IMR-90 (cell line): ENCODE data around the gene TBC1D4. TPM values are rescaled to one million over a fixed set of nuclear protein-coding genes. Genes with fewer than 3 reads are reported as not detected.

Source experiments
- ATAC-seq: fragments of 200-7000 bp; cut with Tn5 transposase; 2 replicates; pipeline ENCODE4 v1.9.1; 2020; ENCODE audit warnings: low read depth, mild to moderate bottlenecking, moderate library complexity
- BruUV-seq: library from RNA; stranded (reverse); fragments of 400-500 nt; replicated peaks from 2 replicates; lab custom pipeline; 2021; lab: Mats Ljungman, UMichigan
- CTCF ChIA-PET: fragments of 300-600 bp; formaldehyde crosslinking; extraction: SDS; loops from one replicate; lab custom pipeline; 2021; ENCODE audit warnings: antibody characterized with exemption; lab: Yijun Ruan, JAX
- POLR2A ChIA-PET: fragments of 300-600 bp; sonication (Branson Sonifier 250); formaldehyde crosslinking; loops from one replicate; lab custom pipeline; 2022; ENCODE audit warnings: antibody characterized with exemption; ENCODE audit not compliant: unreplicated experiment; lab: Charles Lee
- DNase-seq: peaks from one replicate; pipeline ENCODE4 v3.0.0; 2013
- H2AFZ ChIP-seq: replicated peaks from 2 replicates; pipeline ENCODE3; 2013; ENCODE audit warnings: low read length, mild to moderate bottlenecking; ENCODE audit not compliant: poor library complexity
- H2AK5ac ChIP-seq: 2 replicates; pipeline ENCODE4 v1.6.1; 2013; ENCODE audit warnings: low read depth, low read length, inconsistent platforms
- H2AK9ac ChIP-seq: replicated peaks from 2 replicates; pipeline ENCODE3; 2013; ENCODE audit warnings: mild to moderate bottlenecking, low read depth, low read length, moderate library complexity; ENCODE audit not compliant: poor library complexity
- H2BK120ac ChIP-seq: 2 replicates; pipeline ENCODE4 v1.6.1; 2013; ENCODE audit warnings: low read depth, low read length, inconsistent platforms
- H2BK15ac ChIP-seq: 3 replicates; pipeline ENCODE4 v1.6.1; 2013; ENCODE audit warnings: low read depth, low read length, inconsistent platforms
- H2BK20ac ChIP-seq: 2 replicates; pipeline ENCODE4 v1.6.1; 2013; ENCODE audit warnings: low read depth, mild to moderate bottlenecking, inconsistent platforms, low read length, moderate library complexity
- H2BK5ac ChIP-seq: 2 replicates; pipeline ENCODE4 v1.6.1; 2013; ENCODE audit warnings: mild to moderate bottlenecking, low read depth, low read length, inconsistent platforms; ENCODE audit not compliant: poor library complexity, severe bottlenecking
- H3K14ac ChIP-seq: replicated peaks from 2 replicates; pipeline ENCODE4 v1.6.1; 2013; ENCODE audit warnings: low read depth, low read length, inconsistent platforms
- H3K18ac ChIP-seq: 2 replicates; pipeline ENCODE4 v1.6.1; 2013; ENCODE audit warnings: low read depth, low read length, control low read depth
- H3K23ac ChIP-seq: 2 replicates; pipeline ENCODE4 v1.6.1; 2013; ENCODE audit warnings: low read depth, low read length, inconsistent platforms
- H3K27ac ChIP-seq: 2 replicates; pipeline ENCODE4 v1.5.1; 2013; ENCODE audit warnings: mild to moderate bottlenecking, control low read depth, low read length; ENCODE audit not compliant: insufficient read depth
- H3K27me3 ChIP-seq: 2 replicates; pipeline ENCODE4 v1.6.1; 2013; ENCODE audit warnings: low read length; ENCODE audit not compliant: control insufficient read depth, insufficient read depth
- H3K36me3 ChIP-seq: 2 replicates; pipeline ENCODE4 v1.6.1; 2013; ENCODE audit warnings: low read length, mixed read lengths; ENCODE audit not compliant: control insufficient read depth, insufficient read depth
- H3K4ac ChIP-seq: 2 replicates; pipeline ENCODE4 v1.6.1; 2013; ENCODE audit warnings: low read depth, low read length, inconsistent platforms
- H3K4me1 ChIP-seq: 2 replicates; pipeline ENCODE4 v1.6.1; 2013; ENCODE audit warnings: low read length, mixed read lengths; ENCODE audit not compliant: control insufficient read depth, insufficient read depth
- H3K4me2 ChIP-seq: 2 replicates; pipeline ENCODE4 v1.6.1; 2013; ENCODE audit warnings: low read depth, mild to moderate bottlenecking, control low read depth, low read length, moderate library complexity
- H3K4me3 ChIP-seq: 2 replicates; pipeline ENCODE4 v1.5.1; 2013; ENCODE audit warnings: low read depth, mild to moderate bottlenecking, control low read depth, low read length, moderate library complexity; ENCODE audit not compliant: insufficient read depth
- H3K56ac ChIP-seq: 2 replicates; pipeline ENCODE4 v1.6.1; 2013; ENCODE audit warnings: low read length, inconsistent platforms; ENCODE audit not compliant: insufficient read depth; ENCODE audit errors: extremely low read depth
- H3K79me1 ChIP-seq, 2 experiments: 2 replicates each; pipeline ENCODE4 v1.6.1; 2013; ENCODE audit warnings: low read length in 2 of 2, inconsistent platforms in 1 of 2, low read depth in 1 of 2
- H3K9ac ChIP-seq: 2 replicates; pipeline ENCODE4 v1.6.1; 2013; ENCODE audit warnings: low read depth, low read length, control low read depth
- H3K9me1 ChIP-seq: 2 replicates; pipeline ENCODE4 v1.6.1; 2013; ENCODE audit warnings: low read length, inconsistent platforms; ENCODE audit not compliant: insufficient read depth
- H3K9me3 ChIP-seq: 2 replicates; pipeline ENCODE4 v1.6.1; 2013; ENCODE audit warnings: low read length; ENCODE audit not compliant: control insufficient read depth, insufficient read depth
- H4K20me1 ChIP-seq: 2 replicates; pipeline ENCODE4 v1.6.1; 2013; ENCODE audit warnings: low read length, inconsistent platforms; ENCODE audit not compliant: insufficient read depth
- H4K5ac ChIP-seq: 2 replicates; pipeline ENCODE4 v1.6.1; 2013; ENCODE audit warnings: mild to moderate bottlenecking, low read depth, low read length, control low read depth
- H4K8ac ChIP-seq, 2 experiments: 2 replicates each; pipeline ENCODE4 v1.6.1; 2013; ENCODE audit warnings: low read depth in 2 of 2, low read length in 2 of 2, control low read depth in 1 of 2, inconsistent platforms in 1 of 2
- H4K91ac ChIP-seq: 2 replicates; pipeline ENCODE4 v1.6.1; 2013; ENCODE audit warnings: low read depth, low read length, inconsistent platforms; ENCODE audit not compliant: insufficient read depth
- BHLHE40 ChIP-seq: fragments of 150-350 bp; IDR thresholded peaks from 2 replicates; pipeline ENCODE4 v1.6.1; 2016; ENCODE audit warnings: mild to moderate bottlenecking, low read depth, low read length
- CEBPB ChIP-seq: IDR thresholded peaks from 2 replicates; pipeline ENCODE4 v1.6.1; 2012; ENCODE audit warnings: low read depth, low read length, improper control_type of control experiment
- CHD1 ChIP-seq: IDR thresholded peaks from 2 replicates; pipeline ENCODE4 v1.6.1; 2012; ENCODE audit warnings: low read depth, low read length, improper control_type of control experiment
- FOS ChIP-seq: fragments of 150-350 bp; IDR thresholded peaks from 2 replicates; pipeline ENCODE4 v1.6.1; 2016; ENCODE audit warnings: low read depth, low read length
- MXI1 ChIP-seq: IDR thresholded peaks from 2 replicates; pipeline ENCODE4 v1.6.1; 2012; ENCODE audit warnings: low read depth, mild to moderate bottlenecking, low read length, moderate library complexity, borderline replicate concordance
- RAD21 ChIP-seq: IDR thresholded peaks from 2 replicates; pipeline ENCODE4 v1.6.1; 2012; ENCODE audit warnings: low read length, improper control_type of control experiment
- RFX5 ChIP-seq: IDR thresholded peaks from 2 replicates; pipeline ENCODE4 v1.8.0; 2012; ENCODE audit warnings: low read depth, mild to moderate bottlenecking, low read length, moderate library complexity
- SMC3 ChIP-seq: fragments of 150-350 bp; IDR thresholded peaks from 2 replicates; pipeline ENCODE4 v1.6.1; 2016; ENCODE audit warnings: low read depth, mild to moderate bottlenecking, antibody characterized with exemption, low read length, moderate library complexity
- WGBS, 2 experiments: methylation state at CpG; one replicate each; pipeline versions ENCODE4 v1.1.5 to v1.1.7; 2013; ENCODE audit warnings: missing lambda C conversion rate in 2 of 2; ENCODE audit not compliant: insufficient read length in 1 of 2; ENCODE audit errors: extremely low coverage in 2 of 2; 5-methylcytosine and 5-hydroxymethylcytosine counted together
- dilution Hi-C: fragments of 300-500 bp; cut with HindIII; formaldehyde crosslinking; loops from one replicate; pipeline ENCODE4 v1.14.3; 2018; ENCODE audit warnings: low sequenced_read_pairs; ENCODE audit not compliant: unreplicated experiment
- in situ Hi-C: fragments of 300-500 bp; cut with MboI; formaldehyde crosslinking; loops from 3 replicates; pipeline ENCODE4 v1.14.3; 2019; ENCODE audit warnings: low sequenced_read_pairs, inconsistent platforms, mixed read lengths
- intact Hi-C: fragments of 100-400 bp; cut with micrococcal nuclease; formaldehyde crosslinking; loops from 2 replicates; pipeline ENCODE4 v1.10.0; 2022
- polyA plus RNA-seq, 3 experiments: library from polyadenylated mRNA; depleted of rRNA; stranded (reverse); fragments of >200 nt; gene quantifications; 2 replicates each; pipeline ENCODE4 v1.2.3, GENCODE V29; 2012; ENCODE audit warnings: low replicate concordance in 1 of 3
- total RNA-seq: library from RNA; depleted of rRNA; stranded (reverse); fragments of >200 nt; gene quantifications from 2 replicates; pipeline ENCODE4 v1.2.3, GENCODE V29; 2012

Gene TBC1D4
- total and polyA plus RNA-seq, 2 of the 4 experiments (the other 2 are of a cell fraction): 7.5 to 22.8 TPM

DNA sequence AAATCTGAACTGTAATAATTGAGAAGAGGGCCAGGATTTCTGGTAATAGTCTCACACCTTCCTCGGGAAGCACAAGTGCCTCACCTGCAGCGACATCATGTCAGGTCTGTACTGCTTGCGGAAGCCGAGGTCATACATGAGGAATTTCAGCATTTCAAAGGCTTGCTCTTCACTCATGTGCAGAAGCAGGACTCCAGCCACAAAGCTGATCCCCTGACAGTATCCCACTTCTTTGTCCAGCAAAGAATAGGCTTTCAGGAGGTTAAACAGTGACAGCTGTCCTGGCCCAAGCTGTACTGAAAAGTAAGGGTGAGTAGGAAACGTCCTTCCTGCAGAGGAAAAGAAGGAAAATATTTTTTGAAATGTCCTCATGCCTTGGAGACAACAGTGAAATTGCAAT is 182.7 kb downstream of the TBC1D4 start (continued):
- TF ChIP-seq RAD21 (no peak), RFX5 (no peak), CHD1 (no peak), CEBPB (no peak), SMC3 (no peak), BHLHE40 (no peak), FOS (no peak), MXI1 (no peak)

DNA sequence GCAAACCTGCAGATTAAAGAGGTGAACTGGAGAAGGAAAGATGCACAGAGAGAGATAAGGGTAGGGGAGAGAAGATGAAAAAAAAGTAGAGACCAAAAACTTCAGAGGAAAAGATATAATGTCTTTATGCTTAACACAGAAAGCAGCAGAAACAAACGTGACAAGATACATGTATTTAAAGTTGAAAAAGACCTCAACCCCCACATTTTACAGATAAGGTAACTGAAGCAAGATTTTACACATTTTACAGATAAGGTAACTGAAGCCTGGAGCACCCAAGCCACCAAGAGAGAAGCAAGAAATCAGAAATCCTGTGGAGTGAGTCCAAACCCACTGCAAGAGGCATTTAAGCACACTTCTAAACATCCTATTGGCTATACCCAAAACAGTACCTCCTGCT is 185.3 kb downstream of the TBC1D4 start:
- ATAC-seq: no peak
- Histone ChIP-seq H3K4ac (no peak overlapping the region), H3K23ac (no peak overlapping the region), H4K91ac (no peak overlapping the region), H2BK120ac (no peak overlapping the region), H3K9me1 (no peaks in the 10 kb centered on the region), H3K9me3 (no peaks in the 10 kb centered on the region), H3K27me3 (no peaks in the 10 kb centered on the region), H3K56ac (no peak overlapping the region), H2BK15ac (no peak overlapping the region), H3K27ac (no peak overlapping the region), H2AK5ac (no peak overlapping the region), H3K79me1 (no peaks in the 10 kb centered on the region), H3K36me3 (no peaks in the 10 kb centered on the region), H2AK9ac (no peak overlapping the region), H2BK20ac (no peak overlapping the region), H3K9ac (no peak overlapping the region), H4K20me1 (no peaks in the 10 kb centered on the region), H3K4me3 (no peak overlapping the region), H4K8ac (no peak overlapping the region), H2AFZ (no peak overlapping the region), H3K4me1 (no peaks in the 10 kb centered on the region), H3K4me2 (no peak overlapping the region), H4K5ac (no peak overlapping the region), H3K18ac (no peak overlapping the region), H2BK5ac (no peak overlapping the region), H3K14ac (no peak overlapping the region)
- intact Hi-C loops (loop anchor here (1.0 kb wide), 1 partner anchor 29 kb away; no protein-coding TSS in a partner anchor), dilution Hi-C loops (no loop called here), in situ Hi-C loops (no loop called here)
- no TSS peak for BruUV-seq
- TF ChIP-seq FOS: no peak
- no peak for TF ChIP-seq MXI1
- TF ChIP-seq BHLHE40: no peak
- no peak for TF ChIP-seq RFX5
- TF ChIP-seq RAD21: no peak
- WGBS, 2 experiments: no CpG with 5 or more reads among the region's 1 CpG
- no peak for DNase-seq
- POLR2A ChIA-PET: no interaction called here
- CTCF ChIA-PET: no interaction called here
